Measurements from ENCODE around the gene DDX17. TPM values are rescaled to one million over a fixed set of nuclear protein-coding genes. Genes with fewer than 3 reads are reported as not detected.
A peak's percentile ranks its signal among the peaks of the same experiment; 100 is the strongest.

DDX17 gene
- total and polyA plus RNA-seq, 10 of the 15 experiments (the other 5 are each of a cell fraction or from before 2014, with no cell fraction given) = 25.2 to 778 (median 266) TPM

DNA sequence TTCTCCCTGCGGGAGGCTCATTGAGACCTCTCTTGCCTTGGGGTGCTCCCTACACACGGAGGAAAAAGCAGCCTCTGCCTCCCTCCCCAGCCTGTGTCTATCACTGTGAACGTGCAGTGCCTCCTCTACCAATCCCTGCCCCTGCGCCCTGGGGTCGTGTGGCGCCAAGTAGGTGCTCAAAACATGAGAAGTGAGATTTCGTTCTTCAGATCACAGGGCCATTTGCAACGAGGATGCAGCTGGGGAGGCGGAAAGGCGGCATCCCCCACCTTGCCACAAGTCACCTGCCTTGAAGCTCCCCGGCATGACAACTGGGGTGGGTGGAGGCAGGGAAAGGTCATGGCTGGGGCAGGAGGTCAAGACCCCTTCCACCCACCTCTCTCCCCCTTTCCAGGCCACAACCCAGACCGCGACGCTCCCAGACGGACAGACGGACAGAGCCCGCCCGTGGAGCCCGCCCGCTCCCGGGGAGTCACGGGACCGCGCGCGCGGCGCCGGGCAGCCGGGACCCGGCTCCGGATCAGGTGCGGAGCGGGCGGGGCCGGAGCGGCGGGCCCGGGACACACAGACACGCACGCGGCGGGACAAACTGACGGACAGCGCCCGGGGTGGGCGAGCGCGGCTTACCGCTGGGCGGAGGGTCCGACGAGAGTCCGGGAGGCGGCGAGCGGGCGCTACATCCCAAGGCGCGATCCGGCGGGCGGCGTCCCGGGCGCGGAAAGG is 51.6 kb downstream of the DDX17 start:
- peak overlapping the region; percentile 66 for H3K4me2 ChIP-seq (ENCODE audit: control insufficient read depth, insufficient read depth)
- DNase-seq (ENCODE audit: low read depth, low spot score) (no peak), FAIRE-seq (no peak), ATAC-seq (peak; percentile 43)
- ChIA-PET SMC1A (ENCODE audit: uncharacterized antibody, unreplicated experiment) (no interaction called here), POLR2A (no interaction called here), RAD21 (ENCODE audit: unreplicated experiment) (interaction anchor here (0.6 kb wide), 1 partner anchor 503 kb away, joined by 3 read pairs; no protein-coding TSS in a partner anchor), CTCF (no interaction called here)
- no peaks in the 10 kb centered on the region for H3K9me3 ChIP-seq (replicated peaks; ENCODE audit: control insufficient read depth, insufficient read depth, low read length)
- H3K27me3 ChIP-seq (replicated peaks in 1 of 2; ENCODE audit: control insufficient read depth in 2 of 2, insufficient read depth in 2 of 2, low read length in 1 of 2) = peaks cover 18% of the 10 kb centered on the region in 2 experiments
- no peak overlapping the region for H2AFZ ChIP-seq (ENCODE audit: control insufficient read depth, low read depth, low read length)
- peaks cover 3% of the 10 kb centered on the region; the same call in 1 of the 2 replicates for H4K20me1 ChIP-seq (ENCODE audit: control insufficient read depth, insufficient read depth)
- H3K4me3 ChIP-seq = no peak overlapping the region
- 7% methylated on average over 33 of the region's 67 CpGs for WGBS (ENCODE audit: insufficient coverage, insufficient replicate concordance, low lambda C conversion rate, missing lambda C conversion rate)
- H3K9ac ChIP-seq (ENCODE audit: control insufficient read depth, insufficient read depth, low read length) = no peak overlapping the region
- H3K27ac ChIP-seq (ENCODE audit: control insufficient read depth, insufficient read depth) = no peak overlapping the region
- in situ Hi-C loops (cut with MboI) = no loop called here
- no TSS peak for BruUV-seq (replicated peaks)
- no peaks in the 10 kb centered on the region for H3K36me3 ChIP-seq (ENCODE audit: control insufficient read depth in 2 of 2, insufficient read depth in 2 of 2, low read length in 1 of 2)
- intact Hi-C loops (cut with micrococcal nuclease; ENCODE audit: unreplicated experiment) = no loop called here
- H3K79me2 ChIP-seq (ENCODE audit: control insufficient read depth, insufficient read depth, low read length) = no peaks in the 10 kb centered on the region
- peaks cover 6% of the 10 kb centered on the region; the same call in 1 of the 2 replicates for H3K4me1 ChIP-seq (ENCODE audit: control insufficient read depth, insufficient read depth, low read length)
- TF ChIP-seq TAF1 (IDR thresholded peaks at IDR 0.05; ENCODE audit: borderline replicate concordance, low read depth, low read length) (no peak), RAD21 (IDR thresholded peaks at IDR 0.05; ENCODE audit: insufficient read depth, low read depth, low read length) (no peak), HDAC6 (IDR thresholded peaks at IDR 0.05; ENCODE audit: unreplicated experiment) (no peak), NR2F1 (conservative IDR thresholded peaks at IDR 0.05) (peak; percentile 63), SMARCA5 (IDR thresholded peaks at IDR 0.05) (no peak), PAX8 (IDR thresholded peaks at IDR 0.05) (no peak), BHLHE40 (IDR thresholded peaks at IDR 0.05; ENCODE audit: borderline replicate concordance in 1 of 2, low read depth in 2 of 2, low read length in 1 of 2) (peak in 1 of 2 experiments; percentile 62; a peak in 2 of 4 replicates), WRNIP1 (IDR thresholded peaks at IDR 0.05; ENCODE audit: borderline replicate concordance, low read depth, low read length) (no peak), RB1 (IDR thresholded peaks at IDR 0.05; ENCODE audit: borderline replicate concordance) (no peak), DPF2 (IDR thresholded peaks at IDR 0.05) (no peak), SMAD1 (IDR thresholded peaks at IDR 0.05; ENCODE audit: low read depth, partially characterized antibody) (no peak)
- TF ChIP-seq, protein P1, sequence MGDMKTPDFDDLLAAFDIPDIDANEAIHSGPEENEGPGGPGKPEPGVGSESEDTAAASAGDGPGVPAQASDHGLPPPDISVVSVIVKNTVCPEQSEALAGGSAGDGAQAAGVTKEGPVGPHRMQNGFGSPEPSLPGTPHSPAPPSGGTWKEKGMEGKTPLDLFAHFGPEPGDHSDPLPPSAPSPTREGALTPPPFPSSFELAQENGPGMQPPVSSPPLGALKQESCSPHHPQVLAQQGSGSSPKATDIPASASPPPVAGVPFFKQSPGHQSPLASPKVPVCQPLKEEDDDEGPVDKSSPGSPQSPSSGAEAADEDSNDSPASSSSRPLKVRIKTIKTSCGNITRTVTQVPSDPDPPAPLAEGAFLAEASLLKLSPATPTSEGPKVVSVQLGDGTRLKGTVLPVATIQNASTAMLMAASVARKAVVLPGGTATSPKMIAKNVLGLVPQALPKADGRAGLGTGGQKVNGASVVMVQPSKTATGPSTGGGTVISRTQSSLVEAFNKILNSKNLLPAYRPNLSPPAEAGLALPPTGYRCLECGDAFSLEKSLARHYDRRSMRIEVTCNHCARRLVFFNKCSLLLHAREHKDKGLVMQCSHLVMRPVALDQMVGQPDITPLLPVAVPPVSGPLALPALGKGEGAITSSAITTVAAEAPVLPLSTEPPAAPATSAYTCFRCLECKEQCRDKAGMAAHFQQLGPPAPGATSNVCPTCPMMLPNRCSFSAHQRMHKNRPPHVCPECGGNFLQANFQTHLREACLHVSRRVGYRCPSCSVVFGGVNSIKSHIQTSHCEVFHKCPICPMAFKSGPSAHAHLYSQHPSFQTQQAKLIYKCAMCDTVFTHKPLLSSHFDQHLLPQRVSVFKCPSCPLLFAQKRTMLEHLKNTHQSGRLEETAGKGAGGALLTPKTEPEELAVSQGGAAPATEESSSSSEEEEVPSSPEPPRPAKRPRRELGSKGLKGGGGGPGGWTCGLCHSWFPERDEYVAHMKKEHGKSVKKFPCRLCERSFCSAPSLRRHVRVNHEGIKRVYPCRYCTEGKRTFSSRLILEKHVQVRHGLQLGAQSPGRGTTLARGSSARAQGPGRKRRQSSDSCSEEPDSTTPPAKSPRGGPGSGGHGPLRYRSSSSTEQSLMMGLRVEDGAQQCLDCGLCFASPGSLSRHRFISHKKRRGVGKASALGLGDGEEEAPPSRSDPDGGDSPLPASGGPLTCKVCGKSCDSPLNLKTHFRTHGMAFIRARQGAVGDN (IDR thresholded peaks at IDR 0.05) = no peak
- TF ChIP-seq, protein P2, sequence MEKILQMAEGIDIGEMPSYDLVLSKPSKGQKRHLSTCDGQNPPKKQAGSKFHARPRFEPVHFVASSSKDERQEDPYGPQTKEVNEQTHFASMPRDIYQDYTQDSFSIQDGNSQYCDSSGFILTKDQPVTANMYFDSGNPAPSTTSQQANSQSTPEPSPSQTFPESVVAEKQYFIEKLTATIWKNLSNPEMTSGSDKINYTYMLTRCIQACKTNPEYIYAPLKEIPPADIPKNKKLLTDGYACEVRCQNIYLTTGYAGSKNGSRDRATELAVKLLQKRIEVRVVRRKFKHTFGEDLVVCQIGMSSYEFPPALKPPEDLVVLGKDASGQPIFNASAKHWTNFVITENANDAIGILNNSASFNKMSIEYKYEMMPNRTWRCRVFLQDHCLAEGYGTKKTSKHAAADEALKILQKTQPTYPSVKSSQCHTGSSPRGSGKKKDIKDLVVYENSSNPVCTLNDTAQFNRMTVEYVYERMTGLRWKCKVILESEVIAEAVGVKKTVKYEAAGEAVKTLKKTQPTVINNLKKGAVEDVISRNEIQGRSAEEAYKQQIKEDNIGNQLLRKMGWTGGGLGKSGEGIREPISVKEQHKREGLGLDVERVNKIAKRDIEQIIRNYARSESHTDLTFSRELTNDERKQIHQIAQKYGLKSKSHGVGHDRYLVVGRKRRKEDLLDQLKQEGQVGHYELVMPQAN (conservative IDR thresholded peaks at IDR 0.05) = no peak
- TF ChIP-seq, protein P3, sequence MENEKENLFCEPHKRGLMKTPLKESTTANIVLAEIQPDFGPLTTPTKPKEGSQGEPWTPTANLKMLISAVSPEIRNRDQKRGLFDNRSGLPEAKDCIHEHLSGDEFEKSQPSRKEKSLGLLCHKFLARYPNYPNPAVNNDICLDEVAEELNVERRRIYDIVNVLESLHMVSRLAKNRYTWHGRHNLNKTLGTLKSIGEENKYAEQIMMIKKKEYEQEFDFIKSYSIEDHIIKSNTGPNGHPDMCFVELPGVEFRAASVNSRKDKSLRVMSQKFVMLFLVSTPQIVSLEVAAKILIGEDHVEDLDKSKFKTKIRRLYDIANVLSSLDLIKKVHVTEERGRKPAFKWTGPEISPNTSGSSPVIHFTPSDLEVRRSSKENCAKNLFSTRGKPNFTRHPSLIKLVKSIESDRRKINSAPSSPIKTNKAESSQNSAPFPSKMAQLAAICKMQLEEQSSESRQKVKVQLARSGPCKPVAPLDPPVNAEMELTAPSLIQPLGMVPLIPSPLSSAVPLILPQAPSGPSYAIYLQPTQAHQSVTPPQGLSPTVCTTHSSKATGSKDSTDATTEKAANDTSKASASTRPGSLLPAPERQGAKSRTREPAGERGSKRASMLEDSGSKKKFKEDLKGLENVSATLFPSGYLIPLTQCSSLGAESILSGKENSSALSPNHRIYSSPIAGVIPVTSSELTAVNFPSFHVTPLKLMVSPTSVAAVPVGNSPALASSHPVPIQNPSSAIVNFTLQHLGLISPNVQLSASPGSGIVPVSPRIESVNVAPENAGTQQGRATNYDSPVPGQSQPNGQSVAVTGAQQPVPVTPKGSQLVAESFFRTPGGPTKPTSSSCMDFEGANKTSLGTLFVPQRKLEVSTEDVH (IDR thresholded peaks at IDR 0.05; ENCODE audit: low read depth, partially characterized antibody) = no peak
